ENCODE results near the gene PKDCC.
"Not testable (repeated sequence)": the region's sequence is repeated elsewhere in the genome, so short reads cannot be mapped to it uniquely, and the experiment has no call there.

PKDCC gene

GRCh38 chr2:42085070-42085469, 37.2 kb downstream of the PKDCC start:
- H3K4me1 ChIP-seq (ENCODE audit: control insufficient read depth, insufficient read depth, low read length), result not testable (repeated sequence)

GRCh38 chr2:42085706-42086487, 38.1 kb downstream of the PKDCC start:
- Histone ChIP-seq H3K4me1 (ENCODE audit: control insufficient read depth, insufficient read depth, low read length) (peaks cover 5% of the 10 kb centered on the region; the same call in 1 of the 2 replicates), H3K27me3 (ENCODE audit: control insufficient read depth, insufficient read depth, low read length) (peaks cover 8% of the 10 kb centered on the region), H3K9ac (ENCODE audit: low read depth, low read length) (no peak overlapping the region), H3K27ac (ENCODE audit: low read depth, low read length) (no peak overlapping the region), H3K4me3 (ENCODE audit: low read depth, low read length) (no peak overlapping the region), H3K9me3 (ENCODE audit: control insufficient read depth, insufficient read depth, low read length) (no peaks in the 10 kb centered on the region), H3K36me3 (ENCODE audit: control insufficient read depth, insufficient read depth, low read length) (no peaks in the 10 kb centered on the region)

More at GRCh38 chr2:42085070-42085469, 37.2 kb downstream of the PKDCC start:
- not testable (repeated sequence) for H3K9me3 ChIP-seq (ENCODE audit: control insufficient read depth, insufficient read depth, low read length); H3K9ac ChIP-seq (ENCODE audit: low read depth, low read length); H3K36me3 ChIP-seq (ENCODE audit: control insufficient read depth, insufficient read depth, low read length); H3K4me3 ChIP-seq (ENCODE audit: low read depth, low read length); H3K27me3 ChIP-seq (ENCODE audit: control insufficient read depth, insufficient read depth, low read length); H3K27ac ChIP-seq (ENCODE audit: low read depth, low read length)

- H3K4me1 ChIP-seq (ENCODE audit: control insufficient read depth, insufficient read depth, low read length), result peaks cover 5% of the 10 kb centered on the region; the same call in 1 of the 2 replicates
Observed at GRCh38 chr2:42086500-42086953, 38.7 kb downstream of the PKDCC start.

GRCh38 chr2:42087137-42087856, 39.5 kb downstream of the PKDCC start:
- Histone ChIP-seq H3K4me1 (ENCODE audit: control insufficient read depth, insufficient read depth, low read length) (peaks cover 12% of the 10 kb centered on the region), H3K27ac (ENCODE audit: low read depth, low read length) (no peak overlapping the region), H3K9me3 (ENCODE audit: control insufficient read depth, insufficient read depth, low read length) (no peaks in the 10 kb centered on the region), H3K9ac (ENCODE audit: low read depth, low read length) (no peak overlapping the region), H3K4me3 (ENCODE audit: low read depth, low read length) (no peak overlapping the region), H3K27me3 (ENCODE audit: control insufficient read depth, insufficient read depth, low read length) (peaks cover 22% of the 10 kb centered on the region), H3K36me3 (ENCODE audit: control insufficient read depth, insufficient read depth, low read length) (no peaks in the 10 kb centered on the region)

More at GRCh38 chr2:42086500-42086953, 38.7 kb downstream of the PKDCC start:
- Histone ChIP-seq H3K36me3 (ENCODE audit: control insufficient read depth, insufficient read depth, low read length) (no peaks in the 10 kb centered on the region), H3K9me3 (ENCODE audit: control insufficient read depth, insufficient read depth, low read length) (no peaks in the 10 kb centered on the region), H3K27me3 (ENCODE audit: control insufficient read depth, insufficient read depth, low read length) (peaks cover 15% of the 10 kb centered on the region), H3K9ac (ENCODE audit: low read depth, low read length) (no peak overlapping the region), H3K4me3 (ENCODE audit: low read depth, low read length) (no peak overlapping the region), H3K27ac (ENCODE audit: low read depth, low read length) (no peak overlapping the region)

GRCh38 chr2:42087857-42088195, 40.0 kb downstream of the PKDCC start:
- Histone ChIP-seq H3K4me3 (ENCODE audit: low read depth, low read length) (no peak overlapping the region), H3K36me3 (ENCODE audit: control insufficient read depth, insufficient read depth, low read length) (no peaks in the 10 kb centered on the region), H3K9me3 (ENCODE audit: control insufficient read depth, insufficient read depth, low read length) (no peaks in the 10 kb centered on the region), H3K27ac (ENCODE audit: low read depth, low read length) (no peak overlapping the region), H3K4me1 (ENCODE audit: control insufficient read depth, insufficient read depth, low read length) (peaks cover 16% of the 10 kb centered on the region), H3K9ac (ENCODE audit: low read depth, low read length) (no peak overlapping the region), H3K27me3 (ENCODE audit: control insufficient read depth, insufficient read depth, low read length) (peaks cover 22% of the 10 kb centered on the region)

GRCh38 chr2:42089340-42089925, 41.6 kb downstream of the PKDCC start:
- Histone ChIP-seq H3K9ac (ENCODE audit: low read depth, low read length) (no peak overlapping the region), H3K27me3 (ENCODE audit: control insufficient read depth, insufficient read depth, low read length) (peaks cover 28% of the 10 kb centered on the region), H3K4me1 (ENCODE audit: control insufficient read depth, insufficient read depth, low read length) (peaks cover 16% of the 10 kb centered on the region), H3K27ac (ENCODE audit: low read depth, low read length) (no peak overlapping the region), H3K9me3 (ENCODE audit: control insufficient read depth, insufficient read depth, low read length) (no peaks in the 10 kb centered on the region), H3K4me3 (ENCODE audit: low read depth, low read length) (no peak overlapping the region), H3K36me3 (ENCODE audit: control insufficient read depth, insufficient read depth, low read length) (no peaks in the 10 kb centered on the region)

- H3K4me1 ChIP-seq (ENCODE audit: control insufficient read depth, insufficient read depth, low read length), result peaks cover 16% of the 10 kb centered on the region
- no peaks in the 10 kb centered on the region for H3K9me3 ChIP-seq (ENCODE audit: control insufficient read depth, insufficient read depth, low read length)
- no peaks in the 10 kb centered on the region for H3K36me3 ChIP-seq (ENCODE audit: control insufficient read depth, insufficient read depth, low read length)
- peaks cover 28% of the 10 kb centered on the region for H3K27me3 ChIP-seq (ENCODE audit: control insufficient read depth, insufficient read depth, low read length)
- H3K9ac ChIP-seq (ENCODE audit: low read depth, low read length), result no peak overlapping the region
- H3K4me3 ChIP-seq (ENCODE audit: low read depth, low read length), result no peak overlapping the region
- H3K27ac ChIP-seq (ENCODE audit: low read depth, low read length), result no peak overlapping the region
Observed at GRCh38 chr2:42090216-42090615, 42.4 kb downstream of the PKDCC start.

- Histone ChIP-seq H3K4me3 (ENCODE audit: low read depth, low read length) (no peak overlapping the region), H3K36me3 (ENCODE audit: control insufficient read depth, insufficient read depth, low read length) (no peaks in the 10 kb centered on the region), H3K9ac (ENCODE audit: low read depth, low read length) (no peak overlapping the region), H3K9me3 (ENCODE audit: control insufficient read depth, insufficient read depth, low read length) (no peaks in the 10 kb centered on the region), H3K27ac (ENCODE audit: low read depth, low read length) (no peak overlapping the region), H3K4me1 (ENCODE audit: control insufficient read depth, insufficient read depth, low read length) (peaks cover 15% of the 10 kb centered on the region), H3K27me3 (ENCODE audit: control insufficient read depth, insufficient read depth, low read length) (peaks cover 28% of the 10 kb centered on the region)
Observed at GRCh38 chr2:42091671-42092070, 43.9 kb downstream of the PKDCC start.

- Histone ChIP-seq H3K9ac (ENCODE audit: low read depth, low read length) (no peak overlapping the region), H3K27me3 (ENCODE audit: control insufficient read depth, insufficient read depth, low read length) (peaks cover 28% of the 10 kb centered on the region), H3K4me3 (ENCODE audit: low read depth, low read length) (no peak overlapping the region), H3K4me1 (ENCODE audit: control insufficient read depth, insufficient read depth, low read length) (peaks cover 11% of the 10 kb centered on the region), H3K27ac (ENCODE audit: low read depth, low read length) (peak overlapping the region; percentile 53), H3K36me3 (ENCODE audit: control insufficient read depth, insufficient read depth, low read length) (no peaks in the 10 kb centered on the region), H3K9me3 (ENCODE audit: control insufficient read depth, insufficient read depth, low read length) (no peaks in the 10 kb centered on the region)
Observed at GRCh38 chr2:42092084-42092996, 44.5 kb downstream of the PKDCC start.

GRCh38 chr2:42094114-42094513, 46.3 kb downstream of the PKDCC start:
- H3K27ac ChIP-seq (ENCODE audit: low read depth, low read length), result no peak overlapping the region
- H3K9me3 ChIP-seq (ENCODE audit: control insufficient read depth, insufficient read depth, low read length), result no peaks in the 10 kb centered on the region
- H3K4me3 ChIP-seq (ENCODE audit: low read depth, low read length), result no peak overlapping the region
- no peak overlapping the region for H3K9ac ChIP-seq (ENCODE audit: low read depth, low read length)
- H3K4me1 ChIP-seq (ENCODE audit: control insufficient read depth, insufficient read depth, low read length), result peaks cover 11% of the 10 kb centered on the region
- H3K36me3 ChIP-seq (ENCODE audit: control insufficient read depth, insufficient read depth, low read length), result no peaks in the 10 kb centered on the region
- H3K27me3 ChIP-seq (ENCODE audit: control insufficient read depth, insufficient read depth, low read length), result peaks cover 28% of the 10 kb centered on the region

Measured in HUES48 (cell line).